NCI-H2081 treated with DMSO at 0.1 percent for 48 hours (cell line): Measurements from ENCODE around the gene TRIM71.
"Not testable (repeated sequence)": the region's sequence is repeated elsewhere in the genome, so short reads cannot be mapped to it uniquely, and the experiment has no call there.

Source experiments
- DNase-seq: peaks from one replicate; lab custom pipeline; 2025; lab: John Stamatoyannopoulos, UW

TRIM71 gene

GRCh38 chr3:32817558-32818228 lies at the start of gene TRIM71:
Gene TRIM71 (plus strand): TSS chr3:32817997. CDS start chr3:32818081, 84 bp downstream.
- no peak for DNase-seq

- DNase-seq = no peak
Observed at GRCh38 chr3:32778389-32778788, 39.4 kb upstream of the TRIM71 start.

- DNase-seq = no peak
Observed at GRCh38 chr3:32780071-32780734, 37.6 kb upstream of the TRIM71 start.

GRCh38 chr3:32780735-32781210 lies 37.0 kb upstream of the TRIM71 start:
- DNase-seq = no peak

GRCh38 chr3:32781211-32781968 lies 36.4 kb upstream of the TRIM71 start:
- peak; percentile 41 for DNase-seq

GRCh38 chr3:32781969-32782270 lies 35.9 kb upstream of the TRIM71 start:
- not testable (repeated sequence) for DNase-seq

- no peak for DNase-seq
Observed at GRCh38 chr3:32782407-32782806, 35.4 kb upstream of the TRIM71 start.

GRCh38 chr3:32791833-32792232 lies 26.0 kb upstream of the TRIM71 start:
- no peak for DNase-seq

GRCh38 chr3:32794487-32795308 lies 23.1 kb upstream of the TRIM71 start:
- DNase-seq = no peak

- not testable (repeated sequence) for DNase-seq
Observed at GRCh38 chr3:32796384-32796950, 21.3 kb upstream of the TRIM71 start.

- no peak for DNase-seq
Observed at GRCh38 chr3:32797776-32798175, 20.0 kb upstream of the TRIM71 start.

- not testable (repeated sequence) for DNase-seq
Observed at GRCh38 chr3:32801440-32801839, 16.4 kb upstream of the TRIM71 start.

GRCh38 chr3:32813180-32813579 lies 4.6 kb upstream of the TRIM71 start:
- no peak for DNase-seq

- DNase-seq = no peak
Observed at GRCh38 chr3:32814361-32814760, 3.4 kb upstream of the TRIM71 start.

- no peak for DNase-seq
Observed at GRCh38 chr3:32815841-32816438, 1.9 kb upstream of the TRIM71 start.

GRCh38 chr3:32816439-32817256 lies 1.1 kb upstream of the TRIM71 start:
- no peak for DNase-seq

- no peak for DNase-seq
Observed at GRCh38 chr3:32817257-32817557, 590 bp upstream of the TRIM71 start.

GRCh38 chr3:32818229-32818969 lies 602 bp downstream of the TRIM71 start:
- no peak for DNase-seq

- DNase-seq = no peak
Observed at GRCh38 chr3:32818970-32819511, 1.2 kb downstream of the TRIM71 start.
